ENCODE results near the gene CEP89. TPM values are rescaled to one million over a fixed set of nuclear protein-coding genes. Genes with fewer than 3 reads are reported as not detected.
"Not testable (repeated sequence)": the region's sequence is repeated elsewhere in the genome, so short reads cannot be mapped to it uniquely, and the experiment has no call there.

CEP89 gene
- total RNA-seq, 2 experiments from 2014 or later = 21.0 to 27.2 TPM

DNA sequence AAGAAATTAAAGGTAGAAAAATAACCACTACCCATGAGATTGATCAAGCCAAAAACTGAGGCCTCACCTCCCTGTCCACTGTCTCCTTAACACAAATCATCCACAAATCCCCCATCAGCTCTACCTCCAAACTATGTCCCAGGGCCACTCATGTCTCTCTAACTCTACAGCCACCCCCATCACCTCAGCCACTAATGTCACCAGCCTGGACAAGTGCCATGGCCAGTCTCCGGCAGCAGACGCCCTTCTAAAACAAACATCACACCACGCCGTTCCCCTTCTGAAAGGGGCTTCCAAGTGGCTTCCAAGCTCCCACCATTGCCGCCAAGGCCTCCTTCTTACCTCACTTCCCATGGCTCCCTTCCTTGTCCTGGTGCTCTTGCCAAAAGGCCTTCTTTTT, 16.5 kb upstream of the CEP89 start:
- H3K27ac Mint-ChIP-seq; H3K27me3 Mint-ChIP-seq; H3K4me1 Mint-ChIP-seq; ATAC-seq (ENCODE audit: low read depth); H3K4me3 Mint-ChIP-seq; POLR2A ChIA-PET; H3K9me3 Mint-ChIP-seq; H3K36me3 Mint-ChIP-seq; DNase-seq: not testable (repeated sequence)

GRCh38 chr19:32982488-32982887, 10.7 kb upstream of the CEP89 start:
- H3K4me1 Mint-ChIP-seq; H3K9me3 Mint-ChIP-seq; H3K36me3 Mint-ChIP-seq; H3K27ac Mint-ChIP-seq; ATAC-seq (ENCODE audit: low read depth); H3K4me3 Mint-ChIP-seq; DNase-seq; POLR2A ChIA-PET; H3K27me3 Mint-ChIP-seq: not testable (repeated sequence)

GRCh38 chr19:32979807-32980206, 8.0 kb upstream of the CEP89 start:
- H3K27me3 Mint-ChIP-seq; H3K9me3 Mint-ChIP-seq; POLR2A ChIA-PET; H3K4me1 Mint-ChIP-seq; DNase-seq; H3K27ac Mint-ChIP-seq; H3K4me3 Mint-ChIP-seq; H3K36me3 Mint-ChIP-seq; ATAC-seq (ENCODE audit: low read depth): not testable (repeated sequence)

DNA sequence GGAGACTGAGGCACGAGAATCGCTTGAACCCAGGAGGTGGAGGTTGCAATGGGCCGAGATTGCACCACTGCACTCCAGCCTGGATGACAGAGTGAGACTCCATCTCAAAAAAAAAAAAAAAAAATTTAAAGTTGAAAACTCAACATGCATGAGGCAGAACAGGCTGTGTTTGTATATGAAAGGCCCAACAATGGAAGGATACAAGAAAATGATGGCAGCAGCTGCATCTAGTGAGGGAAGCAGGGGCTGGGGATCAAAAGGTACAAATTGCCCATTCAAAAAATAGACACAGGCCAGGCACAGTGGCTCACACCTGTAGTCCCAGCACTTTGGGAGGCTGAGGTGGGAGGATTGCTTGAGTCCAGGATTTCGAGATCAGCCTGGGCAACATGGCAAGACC, 6.1 kb upstream of the CEP89 start:
- H3K4me1 Mint-ChIP-seq; ATAC-seq (ENCODE audit: low read depth); POLR2A ChIA-PET; H3K27me3 Mint-ChIP-seq; DNase-seq; H3K36me3 Mint-ChIP-seq; H3K9me3 Mint-ChIP-seq; H3K27ac Mint-ChIP-seq; H3K4me3 Mint-ChIP-seq: not testable (repeated sequence)

- no peak overlapping the region for H3K4me3 Mint-ChIP-seq
- H3K9me3 Mint-ChIP-seq = no peaks in the 10 kb centered on the region
- no peaks in the 10 kb centered on the region for H3K4me1 Mint-ChIP-seq
- no peak overlapping the region for H3K27ac Mint-ChIP-seq
- H3K27me3 Mint-ChIP-seq = no peaks in the 10 kb centered on the region
- peaks cover 4% of the 10 kb centered on the region for H3K36me3 Mint-ChIP-seq
- POLR2A ChIA-PET = no interaction called here
- no peak for DNase-seq
- ATAC-seq (ENCODE audit: low read depth) = no peak
Measured at GRCh38 chr19:32977280-32977679, 5.5 kb upstream of the CEP89 start.

- H3K9me3 Mint-ChIP-seq = no peaks in the 10 kb centered on the region
- H3K27me3 Mint-ChIP-seq = no peaks in the 10 kb centered on the region
- H3K4me1 Mint-ChIP-seq = no peaks in the 10 kb centered on the region
- no peak overlapping the region for H3K4me3 Mint-ChIP-seq
- peak overlapping the region; percentile 9 for H3K27ac Mint-ChIP-seq
- ATAC-seq (ENCODE audit: low read depth) (no peak), DNase-seq (peak; percentile 82)
- peaks cover 6% of the 10 kb centered on the region for H3K36me3 Mint-ChIP-seq
- POLR2A ChIA-PET = interaction anchor here (1.0 to 1.3 kb wide), 2 partner anchors 105 to 285 kb away, joined by 4 read pairs; partner anchors contain the start of genes GPATCH1 and NUDT19
Measured at GRCh38 chr19:32976223-32976805, 4.6 kb upstream of the CEP89 start.

DNA sequence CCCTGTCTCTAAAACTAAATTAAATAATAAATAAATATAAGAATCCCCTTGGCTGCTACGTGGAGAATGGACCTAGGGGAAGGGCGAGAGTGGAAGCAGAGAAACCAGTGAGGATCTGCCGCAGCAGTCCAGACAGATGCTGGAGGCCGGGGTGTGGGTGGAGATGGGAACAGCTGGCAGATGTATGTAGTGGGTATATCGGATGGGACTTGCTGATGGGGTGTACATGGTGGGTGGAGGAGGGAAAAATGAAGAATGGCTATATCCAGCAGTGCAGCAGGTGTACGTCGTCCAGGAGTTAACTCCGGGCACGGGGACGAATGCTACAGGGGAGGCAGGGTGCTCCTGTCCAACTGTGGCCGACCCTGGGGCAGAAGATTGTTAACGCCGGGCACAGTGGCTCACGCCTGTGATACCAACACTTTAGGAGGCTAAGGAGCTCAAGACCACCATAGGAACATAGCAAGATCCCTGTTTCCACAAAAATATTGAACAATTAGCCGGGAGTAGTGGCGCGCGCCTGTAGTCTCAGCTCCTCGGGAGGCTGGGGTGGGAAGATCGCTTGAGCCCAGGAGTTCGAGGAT, 654 bp downstream of the CEP89 start:
- no peak overlapping the region for H3K27ac Mint-ChIP-seq
- DNase-seq (no peak), ATAC-seq (ENCODE audit: low read depth) (no peak)
- H3K27me3 Mint-ChIP-seq = no peaks in the 10 kb centered on the region
- peaks cover 6% of the 10 kb centered on the region for H3K36me3 Mint-ChIP-seq
- peaks cover 4% of the 10 kb centered on the region for H3K4me1 Mint-ChIP-seq
- peak overlapping the region; percentile 99 for H3K4me3 Mint-ChIP-seq
- no peaks in the 10 kb centered on the region for H3K9me3 Mint-ChIP-seq
- POLR2A ChIA-PET = interaction anchor here (0.6 to 2.0 kb wide), 4 partner anchors 280 to 1406 kb away, joined by 3 to 10 read pairs (median 3); partner anchors contain the start of gene NUDT19

DNA sequence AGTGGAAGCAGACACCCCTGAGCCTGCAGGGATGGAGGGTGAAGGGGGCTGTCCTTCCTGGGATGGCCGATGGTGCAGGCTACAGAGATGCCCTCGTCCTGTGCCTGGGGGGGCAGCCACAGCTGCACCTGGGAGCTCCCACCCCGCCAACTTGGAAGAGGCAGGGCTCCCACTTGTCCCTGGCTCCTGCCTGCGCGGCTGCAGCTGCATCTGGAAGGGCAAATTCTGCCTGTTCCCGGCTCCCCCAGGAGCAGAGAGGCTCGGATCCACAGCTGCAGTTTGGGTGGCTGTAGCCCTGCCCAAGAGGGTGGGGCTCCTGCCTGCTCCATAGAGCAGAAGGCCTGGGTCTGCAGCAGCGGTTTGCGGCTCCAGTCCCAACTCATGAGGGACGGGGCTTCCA, 2.2 kb downstream of the CEP89 start:
- Mint-ChIP-seq H3K27me3 (no peaks in the 10 kb centered on the region), H3K4me1 (peaks cover 4% of the 10 kb centered on the region), H3K36me3 (peaks cover 2% of the 10 kb centered on the region), H3K27ac (no peak overlapping the region), H3K9me3 (no peaks in the 10 kb centered on the region), H3K4me3 (no peak overlapping the region)
- POLR2A ChIA-PET = no interaction called here
- ATAC-seq (ENCODE audit: low read depth) = no peak
- no peak for DNase-seq

GRCh38 chr19:32966750-32967149, 5.0 kb downstream of the CEP89 start:
- peaks cover 5% of the 10 kb centered on the region for H3K4me1 Mint-ChIP-seq
- POLR2A ChIA-PET = no interaction called here
- H3K4me3 Mint-ChIP-seq = no peak overlapping the region
- H3K9me3 Mint-ChIP-seq = no peaks in the 10 kb centered on the region
- peaks cover 10% of the 10 kb centered on the region for H3K36me3 Mint-ChIP-seq
- ATAC-seq (ENCODE audit: low read depth) (no peak), DNase-seq (no peak)
- no peaks in the 10 kb centered on the region for H3K27me3 Mint-ChIP-seq
- H3K27ac Mint-ChIP-seq = no peak overlapping the region

- no peaks in the 10 kb centered on the region for H3K27me3 Mint-ChIP-seq
- H3K27ac Mint-ChIP-seq = no peak overlapping the region
- no peaks in the 10 kb centered on the region for H3K9me3 Mint-ChIP-seq
- H3K36me3 Mint-ChIP-seq = peaks cover 35% of the 10 kb centered on the region
- no peak for ATAC-seq (ENCODE audit: low read depth)
- POLR2A ChIA-PET = no interaction called here
- no peak for DNase-seq
- no peaks in the 10 kb centered on the region for H3K4me1 Mint-ChIP-seq
- H3K4me3 Mint-ChIP-seq = no peak overlapping the region
Measured at GRCh38 chr19:32945260-32945659, 26.5 kb downstream of the CEP89 start.

DNA sequence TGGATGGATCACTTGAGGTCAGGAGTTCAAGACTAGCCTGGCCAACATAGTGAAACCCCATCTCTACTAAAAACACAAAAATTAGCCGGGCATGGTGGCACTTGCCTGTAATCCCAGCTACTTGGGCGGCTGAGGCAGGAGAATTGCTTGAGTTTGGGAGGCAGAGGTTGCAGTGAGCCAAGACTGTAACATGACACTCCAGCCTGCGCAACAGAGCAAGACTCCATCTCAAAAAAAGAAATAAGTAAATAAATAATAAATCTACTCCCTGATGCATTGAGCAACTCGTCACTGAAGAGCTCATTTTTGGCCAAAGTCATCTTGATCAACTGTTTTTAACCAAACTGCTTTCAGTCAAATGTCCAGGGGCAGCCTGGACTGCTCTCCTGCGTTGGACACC, 30.5 kb downstream of the CEP89 start:
- H3K4me1 Mint-ChIP-seq; H3K27me3 Mint-ChIP-seq; POLR2A ChIA-PET; DNase-seq; H3K9me3 Mint-ChIP-seq; H3K27ac Mint-ChIP-seq; H3K4me3 Mint-ChIP-seq; ATAC-seq (ENCODE audit: low read depth): not testable (repeated sequence)
- peaks cover 15% of the 10 kb centered on the region for H3K36me3 Mint-ChIP-seq

GRCh38 chr19:32936065-32936464, 35.7 kb downstream of the CEP89 start:
- Mint-ChIP-seq H3K9me3 (no peaks in the 10 kb centered on the region), H3K36me3 (peaks cover 13% of the 10 kb centered on the region), H3K4me3 (no peak overlapping the region), H3K27me3 (no peaks in the 10 kb centered on the region), H3K27ac (no peak overlapping the region), H3K4me1 (no peaks in the 10 kb centered on the region)
- POLR2A ChIA-PET = no interaction called here
- no peak for ATAC-seq (ENCODE audit: low read depth)
- DNase-seq = no peak

- H3K9me3 Mint-ChIP-seq = no peaks in the 10 kb centered on the region
- H3K27ac Mint-ChIP-seq = no peak overlapping the region
- H3K36me3 Mint-ChIP-seq = peaks cover 17% of the 10 kb centered on the region
- no peak for ATAC-seq (ENCODE audit: low read depth)
- no peaks in the 10 kb centered on the region for H3K27me3 Mint-ChIP-seq
- H3K4me3 Mint-ChIP-seq = no peak overlapping the region
- POLR2A ChIA-PET = no interaction called here
- H3K4me1 Mint-ChIP-seq = no peaks in the 10 kb centered on the region
- no peak for DNase-seq
Measured at GRCh38 chr19:32935629-32936028, 36.1 kb downstream of the CEP89 start.

GRCh38 chr19:32933571-32933970, 38.2 kb downstream of the CEP89 start:
- no peak overlapping the region for H3K27ac Mint-ChIP-seq
- H3K36me3 Mint-ChIP-seq = peaks cover 31% of the 10 kb centered on the region
- H3K9me3 Mint-ChIP-seq = peaks cover 2% of the 10 kb centered on the region
- DNase-seq (no peak), ATAC-seq (ENCODE audit: low read depth) (no peak)
- no peaks in the 10 kb centered on the region for H3K27me3 Mint-ChIP-seq
- no peak overlapping the region for H3K4me3 Mint-ChIP-seq
- POLR2A ChIA-PET = no interaction called here
- H3K4me1 Mint-ChIP-seq = no peaks in the 10 kb centered on the region

Data from activated naive CD8-positive, alpha-beta T cell treated with anti-CD3 and anti-CD28 coated beads, Interleukin-2, amount 10 ng/mL, durations not matched to agents 7 days and 5 days (primary cell).